Thyroid gland (tissue), 4 donors: ENCODE results near the gene CACNA1H. TPM values are rescaled to one million over a fixed set of nuclear protein-coding genes. Genes with fewer than 3 reads are reported as not detected.

ENCODE experiments used
- DNase-seq, 2 donors: peaks; one replicate each; pipeline ENCODE4 v3.0.0-alpha.2; 2019
- H3K27ac ChIP-seq, 3 donors: fragments of 200-600 bp; sonication (generic); 1 replicate in 2 of 3; 2 replicates in 1 of 3; pipeline ENCODE4 v1.5.1; 2016 to 2019; ENCODE audit warnings: mild to moderate bottlenecking in 1 of 3, moderate library complexity in 1 of 3
- H3K27me3 ChIP-seq: fragments of 200-600 bp; sonication (generic); one replicate; pipeline ENCODE4 v1.5.1; 2019
- H3K36me3 ChIP-seq, 2 donors: fragments of 200-600 bp; sonication (generic); one replicate each; pipeline ENCODE4 v1.5.1; 2016 to 2019
- H3K4me1 ChIP-seq, 2 donors: fragments of 200-600 bp; sonication (generic); one replicate each; pipeline ENCODE4 v1.5.1; 2017 to 2019
- H3K4me3 ChIP-seq, 3 donors: fragments of 200-600 bp; sonication (generic); replicated peaks in 1 of 3; 1 replicate in 2 of 3; 2 replicates in 1 of 3; pipeline ENCODE4 v1.5.1; 2016; ENCODE audit warnings: mild to moderate bottlenecking in 1 of 3
- H3K9me3 ChIP-seq: fragments of 200-600 bp; sonication (generic); one replicate; pipeline ENCODE4 v1.5.1; 2017
- CTCF ChIP-seq, 6 experiments: fragments of 200-600 bp in 3 of 6; fragments of 450-650 bp in 3 of 6; sonication (generic) in 3 of 6; IDR thresholded peaks; one replicate each; pipeline ENCODE4 v1.5.1; 2016 to 2019; ENCODE audit warnings: antibody characterized with exemption in 6 of 6, mild to moderate bottlenecking in 2 of 6, inconsistent platforms in 1 of 6, moderate library complexity in 1 of 6
- POLR2A ChIP-seq, 2 donors: fragments of 450-650 bp; IDR thresholded peaks; one replicate each; pipeline ENCODE4 v1.6.1; 2017; ENCODE audit warnings: antibody characterized with exemption in 2 of 2, mild to moderate bottlenecking in 2 of 2, moderate library complexity in 1 of 2
- WGBS, 2 donors: methylation state at CpG; one replicate each; pipeline ENCODE4 v1.1.5; 2017; 5-methylcytosine and 5-hydroxymethylcytosine counted together
- intact Hi-C: fragments of 100-400 bp; cut with DNase I; formaldehyde crosslinking; loops from one replicate; pipeline ENCODE4 v1.15.1; 2023
- total RNA-seq, 4 donors: library from RNA; depleted of rRNA; stranded (reverse); fragments of >200 nt; gene quantifications; one replicate each; pipeline ENCODE4 v1.2.3, GENCODE V29; 2016

Gene CACNA1H
- total RNA-seq, 4 donors from 2014 or later = 8.4 to 12.4 (median 9.3) TPM

GRCh38 chr16:1152123-1152638 lies 725 bp upstream of the CACNA1H start:
- intact Hi-C loops = no loop called here
- TF ChIP-seq CTCF (IDR thresholded peaks at IDR 0.05) (no peak), POLR2A (IDR thresholded peaks at IDR 0.05) (no peak)
- H3K4me3 ChIP-seq = peak overlapping the region in 1 of 3 donors; percentile 34
- DNase-seq = no peak
- H3K27ac ChIP-seq = no peak overlapping the region
- no peaks in the 10 kb centered on the region for H3K36me3 ChIP-seq
- no peaks in the 10 kb centered on the region for H3K9me3 ChIP-seq
- H3K27me3 ChIP-seq = no peaks in the 10 kb centered on the region
- WGBS, 2 donors = no CpG with 5 or more reads among the region's 40 CpGs
- H3K4me1 ChIP-seq = peaks cover 6 to 21% of the 10 kb centered on the region in 2 donors

- peaks cover 6 to 21% of the 10 kb centered on the region in 2 donors for H3K4me1 ChIP-seq
- peak overlapping the region in 1 of 3 donors; percentile 28 for H3K4me3 ChIP-seq
- no peak for DNase-seq
- intact Hi-C loops = no loop called here
- H3K27me3 ChIP-seq = no peaks in the 10 kb centered on the region
- H3K27ac ChIP-seq = peak overlapping the region in 1 of 3 donors; percentile 7
- H3K9me3 ChIP-seq = no peaks in the 10 kb centered on the region
- no peaks in the 10 kb centered on the region for H3K36me3 ChIP-seq
- WGBS, 2 donors = 12% methylated on average over 5 of the region's 94 CpGs; no CpG with 5 or more reads in 1 of the 2 donors
- TF ChIP-seq POLR2A (IDR thresholded peaks at IDR 0.05) = no peak
- TF ChIP-seq CTCF (IDR thresholded peaks at IDR 0.05) = no peak
Observed at GRCh38 chr16:1153480-1154160, 714 bp downstream of the CACNA1H start.

GRCh38 chr16:1154291-1154886 lies 1.5 kb downstream of the CACNA1H start:
- TF ChIP-seq POLR2A (IDR thresholded peaks at IDR 0.05) (no peak), CTCF (IDR thresholded peaks at IDR 0.05) (no peak)
- no peaks in the 10 kb centered on the region for H3K27me3 ChIP-seq
- WGBS, 2 donors = 30 to 39% methylated on average over 22 to 26 of the region's 31 CpGs
- no peak for DNase-seq
- peaks cover 7 to 28% of the 10 kb centered on the region in 2 donors for H3K4me1 ChIP-seq
- intact Hi-C loops = no loop called here
- H3K4me3 ChIP-seq = peak overlapping the region in 1 of 3 donors; percentile 28
- peak overlapping the region in 2 of 3 donors; percentile 7 to 65 for H3K27ac ChIP-seq
- H3K9me3 ChIP-seq = no peaks in the 10 kb centered on the region
- H3K36me3 ChIP-seq = no peaks in the 10 kb centered on the region

- TF ChIP-seq CTCF (IDR thresholded peaks at IDR 0.05) (no peak), POLR2A (IDR thresholded peaks at IDR 0.05) (no peak)
- no peaks in the 10 kb centered on the region for H3K36me3 ChIP-seq
- WGBS, 2 donors = 61 to 69% methylated on average over 18 to 23 of the region's 23 CpGs
- no peak overlapping the region for H3K4me3 ChIP-seq
- peaks cover 11 to 32% of the 10 kb centered on the region in 2 donors for H3K4me1 ChIP-seq
- H3K9me3 ChIP-seq = no peaks in the 10 kb centered on the region
- peak overlapping the region in 2 of 3 donors; percentile 7 to 65 for H3K27ac ChIP-seq
- no peak for DNase-seq
- no peaks in the 10 kb centered on the region for H3K27me3 ChIP-seq
- intact Hi-C loops = no loop called here
Observed at GRCh38 chr16:1154887-1155331, 2.0 kb downstream of the CACNA1H start.
